AG04449 (cell line): Measurements from ENCODE around the gene CALML4.
A peak's percentile ranks its signal among the peaks of the same experiment; 100 is the strongest.

Source experiments
- CTCF ChIA-PET: fragments of 350-600 bp; formaldehyde crosslinking; extraction: SDS; loops from one replicate; lab custom pipeline; 2021; ENCODE audit warnings: antibody characterized with exemption; lab: Yijun Ruan, JAX
- POLR2A ChIA-PET: fragments of 400-600, 350-600 bp; formaldehyde crosslinking; extraction: SDS; loops from one replicate; lab custom pipeline; 2020; ENCODE audit warnings: antibody characterized with exemption, inconsistent platforms; lab: Yijun Ruan, JAX
- DNase-seq: peaks from one replicate; pipeline ENCODE4 v3.0.0-alpha.2; 2010; ENCODE audit warnings: low read depth, low spot score
- H3K4me3 ChIP-seq: 2 replicates; pipeline ENCODE4 v1.5.1; 2011; ENCODE audit warnings: low read depth, mild to moderate bottlenecking, control low read depth, low read length
- CTCF ChIP-seq: IDR thresholded peaks from one replicate; pipeline ENCODE4 v1.5.1; 2011; ENCODE audit warnings: mild to moderate bottlenecking, moderate library complexity, low read length, control low read depth, inconsistent platforms; ENCODE audit not compliant: insufficient read depth; ENCODE audit errors: missing control alignments

The CALML4 gene

GRCh38 chr15:68191555-68191954, 13.6 kb downstream of the CALML4 start:
- DNase-seq: no peak
- POLR2A ChIA-PET: no interaction called here
- TF ChIP-seq CTCF: no peak
- H3K4me3 ChIP-seq: no peak overlapping the region
- CTCF ChIA-PET: interaction anchor here (1.0 to 2.5 kb wide), 2 partner anchors 8 to 328 kb away, joined by 3 to 16 read pairs; no protein-coding TSS in a partner anchor

- CTCF ChIA-PET: interaction anchor here (1.0 to 2.5 kb wide), 2 partner anchors 10 to 327 kb away, joined by 3 to 16 read pairs; no protein-coding TSS in a partner anchor
- no peak for DNase-seq
- TF ChIP-seq CTCF: no peak
- POLR2A ChIA-PET: no interaction called here
- H3K4me3 ChIP-seq: no peak overlapping the region
These were observed 15.1 kb downstream of the CALML4 start for GRCh38 chr15:68190048-68190447.

GRCh38 chr15:68188647-68189046, 16.5 kb downstream of the CALML4 start:
- H3K4me3 ChIP-seq: no peak overlapping the region
- DNase-seq: no peak
- TF ChIP-seq CTCF: no peak
- ChIA-PET POLR2A (no interaction called here), CTCF (interaction anchor here (1.2 kb wide), 1 partner anchor 22 kb away, joined by 3 read pairs; no protein-coding TSS in a partner anchor)

GRCh38 chr15:68187559-68187958, 17.6 kb downstream of the CALML4 start:
- ChIA-PET CTCF (no interaction called here), POLR2A (no interaction called here)
- peak; percentile 7 for DNase-seq
- no peak overlapping the region for H3K4me3 ChIP-seq
- TF ChIP-seq CTCF: no peak

GRCh38 chr15:68186671-68187397, 18.3 kb downstream of the CALML4 start:
- POLR2A ChIA-PET: no interaction called here
- DNase-seq: peak; percentile 40
- CTCF ChIA-PET: interaction anchor here (0.7 kb wide), 1 partner anchor 324 kb away, joined by 3 read pairs; no protein-coding TSS in a partner anchor

More at GRCh38 chr15:68186671-68187397, 18.3 kb downstream of the CALML4 start:
- H3K4me3 ChIP-seq: no peak overlapping the region
- TF ChIP-seq CTCF: no peak
